HepG2 (cell line): ENCODE data around the gene ODR4. TPM values are rescaled to one million over a fixed set of nuclear protein-coding genes. Genes with fewer than 3 reads are reported as not detected.
A peak's percentile ranks its signal among the peaks of the same experiment; 100 is the strongest.

Experiments
- BRCA1 ChIP-seq: sonication (generic); formaldehyde crosslinking; IDR thresholded peaks from 2 replicates; pipeline ENCODE4 v1.4.0; 2020; ENCODE audit warnings: missing genetic modification reagents
- BRF2 ChIP-seq: sonication (generic); formaldehyde crosslinking; IDR thresholded peaks from 2 replicates; pipeline ENCODE4 v1.8.1; 2022; ENCODE audit warnings: mild to moderate bottlenecking, missing genetic modification reagents
- DR1 ChIP-seq: sonication (generic); formaldehyde crosslinking; IDR thresholded peaks from 2 replicates; pipeline ENCODE4 v1.8.0; 2021; ENCODE audit warnings: mild to moderate bottlenecking, missing genetic modification reagents, inconsistent platforms
- EP300 ChIP-seq, 3 experiments: sonication (generic) in 1 of 3; formaldehyde crosslinking in 1 of 3; IDR thresholded peaks; 2 replicates each; pipeline versions ENCODE4 v1.5.1 to v1.6.1; 2011 to 2020; ENCODE audit warnings: low read depth in 2 of 3, low read length in 2 of 3, borderline replicate concordance in 1 of 3, improper control_type of control experiment in 1 of 3, mild to moderate bottlenecking in 1 of 3, missing genetic modification reagents in 1 of 3, moderate library complexity in 1 of 3
- FOXC1 ChIP-seq: sonication (generic); formaldehyde crosslinking; IDR thresholded peaks from 2 replicates; pipeline ENCODE4 v1.8.0; 2022; ENCODE audit warnings: mild to moderate bottlenecking, missing genetic modification reagents, borderline replicate concordance
- GFI1 ChIP-seq: sonication (generic); formaldehyde crosslinking; IDR thresholded peaks from 2 replicates; pipeline ENCODE4 v1.5.0; 2020; ENCODE audit warnings: missing genetic modification reagents, mild to moderate bottlenecking, borderline replicate concordance
- HOXA5 ChIP-seq: sonication (generic); formaldehyde crosslinking; IDR thresholded peaks from 2 replicates; pipeline ENCODE4 v1.4.0; 2020; ENCODE audit warnings: missing genetic modification reagents
- LBX2 ChIP-seq: sonication (generic); formaldehyde crosslinking; IDR thresholded peaks from 2 replicates; pipeline ENCODE4 v1.5.0; 2020; ENCODE audit warnings: missing genetic modification reagents, mild to moderate bottlenecking, borderline replicate concordance
- MTF1 ChIP-seq: sonication (generic); formaldehyde crosslinking; IDR thresholded peaks from 2 replicates; pipeline ENCODE4 v1.5.0; 2020; ENCODE audit warnings: missing genetic modification reagents
- NFATC3 ChIP-seq: sonication (generic); formaldehyde crosslinking; IDR thresholded peaks from 2 replicates; pipeline ENCODE4 v1.5.1; 2020; ENCODE audit warnings: mild to moderate bottlenecking, missing genetic modification reagents
- NKX3-1 ChIP-seq: sonication (generic); formaldehyde crosslinking; IDR thresholded peaks from 2 replicates; pipeline ENCODE4 v1.5.0; 2020; ENCODE audit warnings: missing genetic modification reagents
- REPIN1 ChIP-seq: sonication (generic); formaldehyde crosslinking; IDR thresholded peaks from 2 replicates; pipeline ENCODE4 v1.8.0; 2022; ENCODE audit warnings: missing genetic modification reagents, low read depth, mild to moderate bottlenecking, borderline replicate concordance
- RFX3 ChIP-seq: IDR thresholded peaks from 2 replicates; pipeline ENCODE4 v1.6.1; 2016; ENCODE audit warnings: missing biosample characterization, missing genetic modification reagents
- SP5 ChIP-seq: IDR thresholded peaks from 2 replicates; pipeline ENCODE4 v1.6.1; 2016; ENCODE audit warnings: low read depth, borderline replicate concordance
- TFDP2 ChIP-seq: sonication (generic); formaldehyde crosslinking; IDR thresholded peaks from 2 replicates; pipeline ENCODE4 v1.4.0; 2020; ENCODE audit warnings: missing genetic modification reagents
- XRCC5 ChIP-seq: fragments of 200-400 bp; formaldehyde crosslinking; optimal IDR thresholded peaks from 2 replicates; pipeline ENCODE3; 2017; ENCODE audit warnings: mild to moderate bottlenecking, low read length
- ZGPAT ChIP-seq: IDR thresholded peaks from 2 replicates; pipeline ENCODE4 v1.6.1; 2016; ENCODE audit warnings: mild to moderate bottlenecking
- ZKSCAN1 ChIP-seq: fragments of 150-350 bp; IDR thresholded peaks from 2 replicates; pipeline ENCODE4 v1.6.1; 2014; ENCODE audit warnings: low read length
- ZNF180 ChIP-seq: sonication (generic); formaldehyde crosslinking; IDR thresholded peaks from 2 replicates; pipeline ENCODE4 v1.4.0; 2020; ENCODE audit warnings: low read depth, missing genetic modification reagents, borderline replicate concordance
- ZNF253 ChIP-seq: sonication (generic); formaldehyde crosslinking; IDR thresholded peaks from 2 replicates; pipeline ENCODE4 v1.8.0; 2022; ENCODE audit warnings: mild to moderate bottlenecking, missing genetic modification reagents, borderline replicate concordance
- ZNF432 ChIP-seq: sonication (generic); formaldehyde crosslinking; IDR thresholded peaks from 2 replicates; pipeline ENCODE4 v1.5.0; 2020; ENCODE audit warnings: missing genetic modification reagents, mild to moderate bottlenecking, borderline replicate concordance
- ZNF569 ChIP-seq: sonication (generic); formaldehyde crosslinking; IDR thresholded peaks from 2 replicates; pipeline ENCODE4 v1.5.0; 2020; ENCODE audit warnings: mild to moderate bottlenecking, missing genetic modification reagents, moderate library complexity, borderline replicate concordance
- ZNF615 ChIP-seq: sonication (generic); formaldehyde crosslinking; IDR thresholded peaks from 2 replicates; pipeline ENCODE4 v1.5.0; 2020; ENCODE audit warnings: mild to moderate bottlenecking, missing genetic modification reagents, borderline replicate concordance
- ZSCAN12 ChIP-seq: sonication (generic); formaldehyde crosslinking; IDR thresholded peaks from 2 replicates; pipeline ENCODE4 v1.9.0; 2021; ENCODE audit warnings: mild to moderate bottlenecking, missing genetic modification reagents
- polyA plus RNA-seq, 8 experiments: library from polyadenylated mRNA; depleted of rRNA in 3 of 8; stranded (reverse) in 7 of 8; unstranded in 1 of 8; fragments of >200 nt; fragmentation: Illumina TruSeq in 4 of 8; extraction: Trizol in 4 of 8; gene quantifications; 2 replicates each; pipeline versions ENCODE4 v1.2.1 to v1.2.3, GENCODE V29; 2011 to 2016; ENCODE audit warnings: low read depth in 4 of 8, missing spikeins in 1 of 8, mixed read lengths in 1 of 8; ENCODE audit not compliant: insufficient read depth in 1 of 8
- total RNA-seq, 5 experiments: library from RNA; depleted of rRNA; stranded (reverse); fragments of >200 nt; fragmentation: Illumina TruSeq; extraction: Trizol; gene quantifications; 2 replicates each; pipeline ENCODE4 v1.2.3, GENCODE V29; 2016; ENCODE audit warnings: low read depth in 1 of 5

ODR4 gene
- total and polyA plus RNA-seq, 2 of the 13 experiments (the other 11 are each of a cell fraction or from before 2014, with no cell fraction given) = 16.3 to 22.0 TPM

- TF ChIP-seq TFDP2 (peak; percentile 64), MTF1 (CRISPR knock-in tag) (no peak), ZKSCAN1 (0 out of 2 replicates have a peak, but pooled peaks have one; percentile 33), HOXA5 (CRISPR knock-in tag) (peak; percentile 55), ZNF432 (CRISPR knock-in tag) (no peak), GFI1 (CRISPR knock-in tag) (no peak; the same call in none of the 2 replicates), RFX3 (CRISPR knock-in tag) (no peak), EP300 (IDR thresholded peaks at IDR 0.05; ENCODE audit: low read depth in 2 of 2, low read length in 2 of 2) (no peak; a peak in 1 of 4 replicates), EP300 (CRISPR knock-in tag; IDR thresholded peaks at IDR 0.05; ENCODE audit: borderline replicate concordance) (no peak), ZNF180 (CRISPR knock-in tag) (no peak), XRCC5 (peak; percentile 91), NFATC3 (CRISPR knock-in tag) (no peak), REPIN1 (CRISPR knock-in tag) (peak; percentile 80; the same call in 1 of the 2 replicates), NKX3-1 (CRISPR knock-in tag) (no peak), DR1 (CRISPR knock-in tag) (peak; percentile 87), ZNF569 (0 out of 2 replicates have a peak, but pooled peaks have one; percentile 11), ZSCAN12 (no peak), LBX2 (CRISPR knock-in tag) (no peak), ZGPAT (CRISPR knock-in tag) (peak; percentile 72), ZNF615 (CRISPR knock-in tag) (no peak; the same call in 1 of the 2 replicates), SP5 (CRISPR knock-in tag) (no peak; the same call in 1 of the 2 replicates), BRF2 (peak; percentile 95), BRCA1 (CRISPR knock-in tag) (peak; percentile 34; the same call in 1 of the 2 replicates), FOXC1 (CRISPR knock-in tag) (peak; percentile 72), ZNF253 (CRISPR knock-in tag) (no peak; the same call in 1 of the 2 replicates)
These were observed at the start of gene ODR4, which contains the start of gene TPR (continued) for GRCh38 chr1:186375152-186375928.
